BLaER1 (cell line): Measurements from ENCODE around the gene CLOCK.
"Not testable (repeated sequence)": the region's sequence is repeated elsewhere in the genome, so short reads cannot be mapped to it uniquely, and the experiment has no call there.

ENCODE experiments used
- H3K27ac ChIP-seq: shearing (Covaris generic); formaldehyde crosslinking; 2 replicates; pipeline ENCODE4 v1.8.1; 2022
- H3K27me3 ChIP-seq: shearing (Covaris generic); formaldehyde crosslinking; 2 replicates; pipeline ENCODE4 v1.8.1; 2022
- H3K36me3 ChIP-seq: shearing (Covaris generic); formaldehyde crosslinking; 2 replicates; pipeline ENCODE4 v1.8.1; 2022
- H3K4me1 ChIP-seq: shearing (Covaris generic); formaldehyde crosslinking; 2 replicates; pipeline ENCODE4 v1.8.1; 2022
- H3K4me2 ChIP-seq: shearing (Covaris generic); formaldehyde crosslinking; 2 replicates; pipeline ENCODE4 v1.8.1; 2022
- H3K4me3 ChIP-seq: shearing (Covaris generic); formaldehyde crosslinking; 2 replicates; pipeline ENCODE4 v1.8.1; 2022
- H3K9ac ChIP-seq: shearing (Covaris generic); formaldehyde crosslinking; 2 replicates; pipeline ENCODE4 v1.8.1; 2022
- H3K9me3 ChIP-seq: shearing (Covaris generic); formaldehyde crosslinking; 2 replicates; pipeline ENCODE4 v1.8.1; 2022
- H4K20me1 ChIP-seq: shearing (Covaris generic); formaldehyde crosslinking; 2 replicates; pipeline ENCODE4 v1.8.1; 2022
- Cebpa-rat ChIP-seq: shearing (Covaris generic); IDR thresholded peaks from 2 replicates; pipeline ENCODE4 v1.8.1; 2022

Gene CLOCK

GRCh38 chr4:55546756-55547465 lies at the start of gene CLOCK:
TSS of gene CLOCK (minus strand) at chr4:55546909. CDS start at chr4:55482785, 64,124 bp downstream.
- H3K9ac ChIP-seq = peak within 1 kb of the TSS; percentile 87
- peak within 1 kb of the TSS; percentile 92 for H3K4me3 ChIP-seq
- H4K20me1 ChIP-seq = peaks cover 32% of the 10 kb centered on the region
- peaks cover 30% of the 10 kb centered on the region for H3K4me1 ChIP-seq
- H3K36me3 ChIP-seq = no peaks in the 10 kb centered on the region
- TF ChIP-seq Cebpa-rat = no peak
- peak within 1 kb of the TSS; percentile 93 for H3K27ac ChIP-seq
- peaks cover 3% of the 10 kb centered on the region for H3K9me3 ChIP-seq
- H3K4me2 ChIP-seq = peak within 1 kb of the TSS; percentile 86
- no peaks in the 10 kb centered on the region for H3K27me3 ChIP-seq

GRCh38 chr4:55592014-55592413 lies 45.3 kb upstream of the CLOCK start, which contains the start of gene PDCL2:
TSS of gene PDCL2 (minus strand) at chr4:55592245. CDS start at chr4:55592109, 136 bp downstream.
- no peak within 1 kb of the TSS for H3K4me2 ChIP-seq
- H3K9ac ChIP-seq = no peak within 1 kb of the TSS
- H3K36me3 ChIP-seq = no peaks in the 10 kb centered on the region
- H4K20me1 ChIP-seq = no peaks in the 10 kb centered on the region
- TF ChIP-seq Cebpa-rat = no peak
- no peak within 1 kb of the TSS for H3K4me3 ChIP-seq
- H3K27ac ChIP-seq = no peak within 1 kb of the TSS
- no peaks in the 10 kb centered on the region for H3K27me3 ChIP-seq
- peaks cover 10% of the 10 kb centered on the region for H3K9me3 ChIP-seq
- no peaks in the 10 kb centered on the region for H3K4me1 ChIP-seq

GRCh38 chr4:55588160-55588559 lies 41.5 kb upstream of the CLOCK start:
- Histone ChIP-seq H3K9me3 (peaks cover 17% of the 10 kb centered on the region), H3K27ac (no peak overlapping the region), H3K9ac (no peak overlapping the region), H3K27me3 (no peaks in the 10 kb centered on the region), H3K4me3 (no peak overlapping the region), H3K36me3 (no peaks in the 10 kb centered on the region), H3K4me2 (no peak overlapping the region), H3K4me1 (no peaks in the 10 kb centered on the region), H4K20me1 (no peaks in the 10 kb centered on the region)
- TF ChIP-seq Cebpa-rat = no peak

DNA sequence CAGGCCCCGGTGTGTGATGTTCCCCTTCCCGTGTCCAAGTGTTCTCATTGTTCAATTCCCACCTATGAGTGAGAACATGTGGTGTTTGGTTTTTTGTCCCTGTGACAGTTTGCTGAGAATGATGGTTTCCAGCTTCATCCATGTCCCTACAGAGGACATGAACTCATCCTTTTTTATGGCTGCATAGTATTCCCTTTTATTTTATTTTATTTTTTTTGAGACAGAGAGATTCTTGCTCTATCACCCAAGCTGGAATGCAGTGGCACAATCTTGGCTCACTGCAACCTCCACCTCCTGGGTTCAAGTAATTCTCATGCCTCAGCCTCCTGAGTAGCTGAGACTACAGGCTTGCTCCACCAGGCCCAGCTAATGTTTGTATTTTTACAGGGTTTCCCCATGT lies 36.1 kb upstream of the CLOCK start:
- not testable (repeated sequence) for H3K27me3 ChIP-seq, H4K20me1 ChIP-seq, H3K9ac ChIP-seq, H3K4me1 ChIP-seq, H3K4me2 ChIP-seq, H3K36me3 ChIP-seq, H3K4me3 ChIP-seq, H3K27ac ChIP-seq
- peaks cover 11% of the 10 kb centered on the region; the same call in 1 of the 2 replicates for H3K9me3 ChIP-seq

DNA sequence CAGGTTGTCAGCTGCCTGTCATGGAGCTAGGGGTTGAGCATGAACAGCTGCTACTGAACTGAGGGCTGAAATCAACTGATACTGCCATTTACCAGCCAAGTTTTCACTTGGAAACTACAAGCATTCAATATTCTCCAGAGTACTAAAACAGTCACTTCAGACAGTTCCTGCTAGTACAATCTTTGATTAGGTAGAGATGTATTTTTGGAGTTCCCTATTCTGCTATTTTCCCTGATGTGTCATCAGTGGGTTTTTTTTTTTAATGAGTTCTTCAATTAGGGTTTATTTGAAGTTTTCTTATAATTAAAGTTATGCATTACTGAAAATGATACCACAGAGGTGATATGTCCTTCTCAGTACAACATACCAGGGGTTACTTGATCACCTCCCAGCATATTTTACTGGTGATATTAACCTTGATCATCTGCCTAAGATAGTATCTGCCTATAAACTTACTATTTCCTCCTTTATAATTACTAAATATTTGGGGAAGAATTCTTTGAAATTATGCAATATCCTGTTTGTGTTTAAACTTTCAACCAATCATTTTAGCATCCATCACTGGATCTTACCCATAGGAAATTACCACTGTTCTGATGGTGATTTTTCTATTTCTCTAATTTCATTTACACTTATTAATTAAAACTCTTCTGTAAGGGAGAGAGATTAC lies 31.8 kb upstream of the CLOCK start:
- Histone ChIP-seq H3K4me2 (no peak overlapping the region), H3K27me3 (no peaks in the 10 kb centered on the region)
- no peak for TF ChIP-seq Cebpa-rat

GRCh38 chr4:55575513-55575912 lies 28.8 kb upstream of the CLOCK start:
- no peaks in the 10 kb centered on the region for H3K4me1 ChIP-seq
- H3K4me3 ChIP-seq = no peak overlapping the region
- no peak for TF ChIP-seq Cebpa-rat
- H3K36me3 ChIP-seq = no peaks in the 10 kb centered on the region
- H3K27ac ChIP-seq = no peak overlapping the region
- H3K27me3 ChIP-seq = no peaks in the 10 kb centered on the region
- H3K9ac ChIP-seq = no peak overlapping the region
- no peaks in the 10 kb centered on the region for H4K20me1 ChIP-seq
- H3K9me3 ChIP-seq = peaks cover 15% of the 10 kb centered on the region; the same call in 1 of the 2 replicates
- H3K4me2 ChIP-seq = no peak overlapping the region

More for the DNA sequence above, 31.8 kb upstream of the CLOCK start:
- Histone ChIP-seq H3K9ac (no peak overlapping the region), H3K27ac (no peak overlapping the region), H4K20me1 (no peaks in the 10 kb centered on the region), H3K36me3 (no peaks in the 10 kb centered on the region), H3K4me3 (no peak overlapping the region), H3K4me1 (no peaks in the 10 kb centered on the region), H3K9me3 (peaks cover 22% of the 10 kb centered on the region; the same call in 1 of the 2 replicates)

- peaks cover 15% of the 10 kb centered on the region; the same call in 1 of the 2 replicates for H3K9me3 ChIP-seq
- TF ChIP-seq Cebpa-rat = no peak
- H3K4me2 ChIP-seq = no peak overlapping the region
- H3K27ac ChIP-seq = no peak overlapping the region
- no peak overlapping the region for H3K9ac ChIP-seq
- no peaks in the 10 kb centered on the region for H3K4me1 ChIP-seq
- H3K27me3 ChIP-seq = no peaks in the 10 kb centered on the region
- H3K36me3 ChIP-seq = no peaks in the 10 kb centered on the region
- no peak overlapping the region for H3K4me3 ChIP-seq
- no peaks in the 10 kb centered on the region for H4K20me1 ChIP-seq
Measured at GRCh38 chr4:55574252-55574651, 27.5 kb upstream of the CLOCK start.

- Histone ChIP-seq H4K20me1 (no peaks in the 10 kb centered on the region), H3K9ac (no peak overlapping the region)
Measured at GRCh38 chr4:55571806-55572205, 25.1 kb upstream of the CLOCK start.

DNA sequence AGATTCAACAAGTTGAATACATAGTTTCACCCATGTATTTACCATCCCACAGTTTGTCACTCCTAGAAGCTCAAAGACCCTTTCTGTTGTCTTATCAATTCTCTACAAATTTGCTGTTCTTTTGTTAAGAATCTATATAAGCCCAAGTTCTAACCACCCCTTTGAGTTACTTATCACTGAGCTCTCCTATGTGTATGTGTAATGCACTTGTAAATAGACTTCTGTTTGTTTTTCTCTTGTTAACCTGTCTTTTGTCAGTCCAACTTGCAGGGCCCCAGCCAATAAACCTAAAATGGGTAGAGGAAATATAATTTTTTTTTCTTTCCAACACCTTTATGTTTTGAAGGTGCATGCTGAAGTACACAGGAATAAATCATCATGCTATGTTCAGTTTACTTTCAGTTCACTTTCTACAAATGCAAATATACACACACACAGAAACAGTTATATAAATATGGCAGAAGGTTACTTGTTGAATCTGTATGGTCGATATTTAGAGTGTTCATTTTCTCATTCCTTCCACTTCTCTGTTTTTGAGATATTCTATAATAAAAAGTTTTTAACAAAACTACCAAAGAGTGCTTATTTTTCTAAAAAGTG lies 22.3 kb upstream of the CLOCK start:
- no peaks in the 10 kb centered on the region for H3K4me1 ChIP-seq
- peaks cover 4% of the 10 kb centered on the region; the same call in 1 of the 2 replicates for H3K9me3 ChIP-seq
- H4K20me1 ChIP-seq = no peaks in the 10 kb centered on the region
- no peak overlapping the region for H3K9ac ChIP-seq
- H3K4me2 ChIP-seq = no peak overlapping the region
- H3K27ac ChIP-seq = no peak overlapping the region
- H3K36me3 ChIP-seq = no peaks in the 10 kb centered on the region
- H3K4me3 ChIP-seq = no peak overlapping the region
- TF ChIP-seq Cebpa-rat = no peak
- no peaks in the 10 kb centered on the region for H3K27me3 ChIP-seq

More at GRCh38 chr4:55571806-55572205, 25.1 kb upstream of the CLOCK start:
- Histone ChIP-seq H3K4me3 (no peak overlapping the region), H3K4me1 (no peaks in the 10 kb centered on the region), H3K4me2 (no peak overlapping the region), H3K9me3 (peaks cover 15% of the 10 kb centered on the region; the same call in 1 of the 2 replicates), H3K27me3 (no peaks in the 10 kb centered on the region), H3K27ac (no peak overlapping the region), H3K36me3 (no peaks in the 10 kb centered on the region)
- TF ChIP-seq Cebpa-rat = no peak

- Histone ChIP-seq H3K4me2 (no peak overlapping the region), H3K27me3 (no peaks in the 10 kb centered on the region), H3K9ac (no peak overlapping the region), H3K27ac (no peak overlapping the region), H3K9me3 (peaks cover 9% of the 10 kb centered on the region), H3K36me3 (no peaks in the 10 kb centered on the region), H3K4me1 (0 out of 2 replicates have a peak, but pooled peaks cover 6% of the 10 kb centered on the region), H3K4me3 (no peak overlapping the region), H4K20me1 (no peaks in the 10 kb centered on the region)
- TF ChIP-seq Cebpa-rat = no peak
Measured at GRCh38 chr4:55561889-55562288, 15.2 kb upstream of the CLOCK start.
